PC-9 (cell line): ENCODE results near the gene LRP2.
A peak's percentile ranks its signal among the peaks of the same experiment; 100 is the strongest.

Experiments
- CTCF ChIP-seq: fragments of 200-600 bp; sonication (generic); conservative IDR thresholded peaks from 2 replicates; pipeline ENCODE4 v1.6.1; 2017; ENCODE audit warnings: mixed run types, antibody characterized with exemption, mild to moderate bottlenecking, moderate library complexity
- EZH2 ChIP-seq: fragments of 200-600 bp; sonication (generic); IDR thresholded peaks from 2 replicates; pipeline ENCODE4 v1.8.0; 2017; ENCODE audit warnings: antibody characterized with exemption, low read depth

- TF ChIP-seq CTCF (peak; percentile 35; the same call in 1 of the 2 replicates), EZH2 (no peak)
Observed at GRCh38 chr2:169397697-169398096, 35.4 kb upstream of the LRP2 start.
